GM13977 (cell line): ENCODE data around the gene TMEM156.

Experiments used
- DNase-seq: peaks from one replicate; pipeline ENCODE4 v3.0.0; 2012; ENCODE audit warnings: low spot score
- in situ Hi-C: fragments of 300-500 bp; cut with MboI; formaldehyde crosslinking; loops from one replicate; pipeline ENCODE4 v1.12.0; 2022; ENCODE audit warnings: low sequenced_read_pairs, low pct_unique_long_range_greater_than_20kb, mixed read lengths, inconsistent platforms; ENCODE audit not compliant: unreplicated experiment
- TF ChIP-seq, protein P1 (sequence below): IDR thresholded peaks from 2 replicates; pipeline ENCODE4 v1.5.1; 2012; ENCODE audit warnings: mild to moderate bottlenecking, control low read depth; ENCODE audit not compliant: insufficient read depth; ENCODE audit errors: extremely low read depth, missing control alignments

Gene TMEM156

DNA sequence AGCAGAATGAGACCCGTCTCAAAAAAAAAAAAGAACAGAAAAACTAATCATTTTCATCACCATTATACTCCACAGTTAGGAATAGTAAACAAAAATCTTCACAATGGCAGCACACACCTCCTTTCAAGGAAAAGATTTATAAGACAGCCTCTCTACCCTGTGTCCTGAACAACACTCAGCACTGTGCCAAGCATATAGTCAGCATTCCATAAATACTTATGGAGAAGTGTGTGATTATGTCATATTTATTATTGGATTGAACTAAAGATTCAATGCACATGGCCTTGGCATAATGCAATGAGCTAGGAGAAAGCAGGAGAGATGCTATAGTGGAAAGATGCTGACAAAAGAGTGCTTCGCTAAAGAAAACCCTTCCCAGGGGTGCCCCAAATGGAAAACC is 112.0 kb downstream of the TMEM156 start:
- DNase-seq: no peak
- TF ChIP-seq, protein P1, sequence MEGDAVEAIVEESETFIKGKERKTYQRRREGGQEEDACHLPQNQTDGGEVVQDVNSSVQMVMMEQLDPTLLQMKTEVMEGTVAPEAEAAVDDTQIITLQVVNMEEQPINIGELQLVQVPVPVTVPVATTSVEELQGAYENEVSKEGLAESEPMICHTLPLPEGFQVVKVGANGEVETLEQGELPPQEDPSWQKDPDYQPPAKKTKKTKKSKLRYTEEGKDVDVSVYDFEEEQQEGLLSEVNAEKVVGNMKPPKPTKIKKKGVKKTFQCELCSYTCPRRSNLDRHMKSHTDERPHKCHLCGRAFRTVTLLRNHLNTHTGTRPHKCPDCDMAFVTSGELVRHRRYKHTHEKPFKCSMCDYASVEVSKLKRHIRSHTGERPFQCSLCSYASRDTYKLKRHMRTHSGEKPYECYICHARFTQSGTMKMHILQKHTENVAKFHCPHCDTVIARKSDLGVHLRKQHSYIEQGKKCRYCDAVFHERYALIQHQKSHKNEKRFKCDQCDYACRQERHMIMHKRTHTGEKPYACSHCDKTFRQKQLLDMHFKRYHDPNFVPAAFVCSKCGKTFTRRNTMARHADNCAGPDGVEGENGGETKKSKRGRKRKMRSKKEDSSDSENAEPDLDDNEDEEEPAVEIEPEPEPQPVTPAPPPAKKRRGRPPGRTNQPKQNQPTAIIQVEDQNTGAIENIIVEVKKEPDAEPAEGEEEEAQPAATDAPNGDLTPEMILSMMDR: no peak
- in situ Hi-C loops: no loop called here

DNA sequence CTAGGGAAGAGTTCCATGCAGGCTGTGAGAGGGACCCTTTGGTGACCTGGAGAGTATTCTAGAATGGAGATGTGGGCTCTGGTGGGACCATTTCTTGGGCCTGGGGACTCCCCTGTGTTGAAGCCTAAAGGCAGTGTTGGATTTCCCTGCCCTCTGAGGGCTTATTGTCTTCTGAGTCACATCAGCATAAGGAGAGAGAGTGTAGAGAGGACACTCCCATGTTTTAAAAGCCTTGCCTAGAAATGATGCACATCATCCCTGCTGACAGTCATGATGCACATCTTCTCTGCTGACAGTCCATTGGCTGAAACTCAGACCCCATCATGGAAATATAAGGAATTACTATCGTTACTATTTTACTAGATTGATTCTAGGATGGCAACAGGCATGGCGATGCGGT is 112.7 kb downstream of the TMEM156 start:
- in situ Hi-C loops: no loop called here
- DNase-seq: no peak
- TF ChIP-seq, protein P1: no peak

DNA sequence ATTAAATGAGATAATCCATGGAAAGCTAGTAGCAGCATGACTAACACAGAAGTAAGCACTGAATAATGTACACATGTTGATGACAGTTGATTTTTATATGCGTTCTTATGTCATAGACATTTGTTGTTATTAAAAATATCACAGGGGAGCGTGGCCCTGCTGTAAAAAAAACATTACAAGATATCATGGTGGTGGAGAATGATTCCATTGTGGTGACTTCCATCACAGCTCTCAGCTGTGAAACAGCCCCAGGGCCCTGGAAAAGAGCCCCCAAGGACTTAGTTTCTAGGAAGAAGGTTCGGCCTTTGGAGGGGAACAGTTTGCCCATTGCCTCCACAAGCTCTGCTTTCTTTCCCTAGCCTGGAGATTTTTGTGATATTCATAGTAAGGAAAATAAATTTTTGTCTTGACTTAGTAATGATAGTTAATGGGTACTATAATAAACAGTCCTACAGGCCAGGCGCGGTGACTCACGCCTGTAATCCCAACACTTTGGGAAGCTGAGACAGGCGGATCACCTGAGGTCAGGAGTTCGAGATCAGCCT is 114.7 kb downstream of the TMEM156 start:
- TF ChIP-seq, protein P1: no peak
- in situ Hi-C loops: no loop called here
- DNase-seq: no peak
